Spinal cord (tissue), 10 donors: ENCODE measurements around the gene TBC1D9B. TPM values are rescaled to one million over a fixed set of nuclear protein-coding genes. Genes with fewer than 3 reads are reported as not detected.

ENCODE experiments used
- DNase-seq, 6 donors: peaks; one replicate each; pipeline versions ENCODE4 v3.0.0 to v3.0.0-alpha.2; 2013 to 2015; ENCODE audit warnings: low spot score in 6 of 6, low read depth in 4 of 6
- H3K27ac ChIP-seq: one replicate; pipeline ENCODE4 v1.5.1; 2013; ENCODE audit warnings: low read depth, low read length, control low read depth
- H3K27me3 ChIP-seq: one replicate; pipeline ENCODE4 v1.6.1; 2013; ENCODE audit warnings: low read length; ENCODE audit not compliant: control insufficient read depth, insufficient read depth
- H3K36me3 ChIP-seq: one replicate; pipeline ENCODE4 v1.6.1; 2013; ENCODE audit warnings: low read length; ENCODE audit not compliant: control insufficient read depth, insufficient read depth
- H3K4me1 ChIP-seq: one replicate; pipeline ENCODE4 v1.6.1; 2013; ENCODE audit warnings: low read length; ENCODE audit not compliant: control insufficient read depth, insufficient read depth
- H3K4me3 ChIP-seq: one replicate; pipeline ENCODE4 v1.5.1; 2013; ENCODE audit warnings: low read depth, low read length, control low read depth
- H3K9me3 ChIP-seq: one replicate; pipeline ENCODE4 v1.6.1; 2013; ENCODE audit warnings: low read length; ENCODE audit not compliant: control insufficient read depth, insufficient read depth
- WGBS: methylation state at CpG from one replicate; pipeline ENCODE4 v1.1.5; 2013; ENCODE audit warnings: missing lambda C conversion rate; ENCODE audit not compliant: insufficient coverage; 5-methylcytosine and 5-hydroxymethylcytosine counted together
- polyA plus RNA-seq, 2 donors: library from polyadenylated mRNA; unstranded; fragments of 120-200 nt; gene quantifications; one replicate each; pipeline ENCODE4 v1.2.1, GENCODE V29; 2013; ENCODE audit not compliant: insufficient read length in 2 of 2
- total RNA-seq, 2 donors: library from RNA; depleted of rRNA in 1 of 2; stranded (reverse); fragments of 120-200 nt in 1 of 2; fragments of >200 nt in 1 of 2; gene quantifications; one replicate each; pipeline versions ENCODE4 v1.2.3 to v1.2.4, GENCODE V29; 2013 to 2014
- donor health status: healthy.

Gene TBC1D9B
- total and polyA plus RNA-seq, 4 donors: 46.0 to 124 (median 75.1) TPM

DNA sequence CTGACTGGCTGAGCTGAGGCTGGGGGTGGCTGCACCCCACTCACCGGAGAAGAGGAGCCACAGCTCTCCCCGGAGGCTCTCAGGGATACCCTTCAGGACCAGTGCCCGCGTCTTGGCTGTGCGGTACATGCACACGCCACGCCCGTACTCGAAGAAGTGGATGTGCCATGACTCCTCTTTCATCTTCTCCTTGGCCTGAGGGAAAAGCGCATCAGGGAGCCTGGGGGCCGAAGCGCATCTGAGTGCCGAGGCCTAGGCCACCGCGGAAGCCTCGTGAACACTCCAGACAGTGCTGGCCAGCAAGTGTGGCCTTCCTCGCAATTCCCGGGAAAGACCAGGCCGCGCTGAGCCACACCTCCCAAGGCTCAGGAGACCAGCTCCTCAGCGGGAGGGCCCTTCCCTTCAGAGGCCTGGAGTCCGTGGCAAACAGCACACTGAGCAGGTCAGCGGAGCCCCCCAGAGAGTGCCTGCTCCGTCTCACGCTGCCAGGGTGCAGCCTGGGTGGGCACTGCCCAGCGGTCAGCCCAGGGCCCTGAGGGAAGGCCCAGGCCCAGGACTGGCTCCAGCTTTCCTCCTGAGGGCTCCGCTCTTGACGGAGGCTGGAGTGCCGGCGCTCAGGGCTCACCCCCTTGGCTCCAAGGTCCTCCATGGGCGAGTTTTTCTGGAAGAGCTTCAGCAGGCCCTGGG lies 28.6 kb downstream of the TBC1D9B start:
- Histone ChIP-seq H3K9me3 (peaks cover 7% of the 10 kb centered on the region), H3K4me3 (no peak overlapping the region), H3K4me1 (no peaks in the 10 kb centered on the region), H3K27me3 (no peaks in the 10 kb centered on the region), H3K36me3 (peaks cover 80% of the 10 kb centered on the region), H3K27ac (no peak overlapping the region)
- 95% methylated on average over 30 of the region's 31 CpGs for WGBS
- DNase-seq: no peak

- H3K9me3 ChIP-seq: peaks cover 6% of the 10 kb centered on the region
- WGBS: 93% methylated on average over 25 of the region's 26 CpGs
- peaks cover 82% of the 10 kb centered on the region for H3K36me3 ChIP-seq
- H3K4me3 ChIP-seq: no peak overlapping the region
- H3K27ac ChIP-seq: no peak overlapping the region
- no peak for DNase-seq
- no peaks in the 10 kb centered on the region for H3K27me3 ChIP-seq
- no peaks in the 10 kb centered on the region for H3K4me1 ChIP-seq
These were observed 29.3 kb downstream of the TBC1D9B start for GRCh38 chr5:179878222-179879002.

- Histone ChIP-seq H3K36me3 (peaks cover 94% of the 10 kb centered on the region), H3K4me1 (no peaks in the 10 kb centered on the region), H3K4me3 (no peak overlapping the region), H3K27me3 (no peaks in the 10 kb centered on the region), H3K9me3 (no peaks in the 10 kb centered on the region), H3K27ac (no peak overlapping the region)
- WGBS: 100% methylated on average over 1 of the region's 3 CpGs
- no peak for DNase-seq
These were observed 31.1 kb downstream of the TBC1D9B start for GRCh38 chr5:179876610-179876952.

DNA sequence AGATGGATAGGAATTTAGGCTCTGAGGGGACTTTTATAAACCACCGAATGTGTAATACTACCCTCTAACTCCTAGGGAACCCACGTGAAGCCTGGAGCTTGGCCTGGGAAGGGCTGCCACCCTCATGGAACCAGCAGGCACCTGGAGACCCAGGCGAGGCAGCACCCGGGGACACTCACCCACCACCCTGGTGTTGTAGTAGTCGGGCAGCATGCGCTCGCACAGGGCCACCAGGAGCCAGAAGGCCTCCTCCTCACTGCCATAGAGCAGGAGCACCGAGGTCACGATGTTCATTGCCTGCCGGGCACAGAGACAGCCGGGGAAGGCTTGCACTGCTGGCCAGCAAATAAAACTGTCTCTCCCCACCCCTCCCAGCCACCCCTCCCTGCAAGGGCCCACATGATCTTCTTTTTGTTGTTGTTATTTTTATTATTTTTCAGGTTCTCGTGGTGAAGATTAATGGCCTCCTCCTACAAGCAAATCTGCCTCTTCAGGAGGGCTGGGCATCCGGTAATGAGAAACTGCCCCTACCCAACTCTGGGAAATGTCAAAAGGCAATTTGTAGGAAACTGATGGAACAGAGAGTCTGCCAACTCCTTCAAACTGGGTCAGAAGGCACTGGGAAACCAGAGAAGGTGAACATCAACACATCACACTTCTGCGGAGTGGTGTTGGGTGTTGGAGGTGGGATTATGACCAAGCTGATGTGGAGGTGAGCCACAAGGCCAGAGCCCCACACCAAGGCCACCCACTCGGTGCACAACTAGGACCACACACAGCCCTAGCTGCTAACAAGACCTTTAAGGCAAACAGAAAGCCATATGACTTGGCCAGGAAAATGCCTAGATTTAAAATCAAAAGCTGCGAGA lies 31.7 kb downstream of the TBC1D9B start:
- no peak overlapping the region for H3K27ac ChIP-seq
- H3K4me3 ChIP-seq: no peak overlapping the region
- no peaks in the 10 kb centered on the region for H3K9me3 ChIP-seq
- 97% methylated on average over 8 of the region's 16 CpGs for WGBS
- no peaks in the 10 kb centered on the region for H3K4me1 ChIP-seq
- H3K27me3 ChIP-seq: no peaks in the 10 kb centered on the region
- no peak for DNase-seq
- H3K36me3 ChIP-seq: peaks cover 94% of the 10 kb centered on the region

DNA sequence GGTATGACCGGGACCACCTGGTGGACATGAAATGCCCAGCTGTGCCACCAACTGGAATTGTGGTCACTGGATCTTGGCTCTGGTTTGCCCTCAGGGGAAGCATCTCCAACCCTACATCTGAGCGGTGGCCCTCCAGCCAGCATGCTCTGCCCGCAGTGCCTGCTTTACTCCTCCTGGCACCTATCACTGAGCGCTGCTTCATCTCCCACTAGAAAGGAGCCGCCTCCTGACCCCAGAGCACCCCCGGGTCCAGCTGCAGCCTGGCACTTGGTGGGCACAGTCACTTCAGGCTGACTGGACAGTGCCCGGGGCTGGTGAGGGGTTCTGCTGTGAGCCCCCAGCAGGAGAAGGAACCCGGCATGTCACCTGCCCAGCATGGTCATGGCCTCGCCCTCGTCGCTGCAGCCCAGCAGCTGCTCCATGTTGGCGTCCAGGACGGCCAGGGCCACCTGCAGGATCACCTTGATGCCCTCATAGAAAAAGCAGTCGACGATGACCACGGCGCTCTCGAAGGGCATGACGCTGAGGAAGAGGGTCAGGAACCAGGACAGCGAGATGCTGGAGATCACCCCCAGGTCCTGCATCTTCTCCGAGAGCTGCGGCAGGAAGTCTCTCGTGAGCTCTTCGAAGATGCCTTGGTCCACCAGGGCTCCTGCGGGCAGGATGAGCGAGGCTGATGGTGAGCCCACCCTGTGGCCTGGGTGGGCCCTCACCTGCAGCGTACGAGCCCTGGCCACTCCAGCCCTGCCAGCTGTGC lies 33.0 kb downstream of the TBC1D9B start:
- 98% methylated on average over 28 of the region's 28 CpGs for WGBS

DNA sequence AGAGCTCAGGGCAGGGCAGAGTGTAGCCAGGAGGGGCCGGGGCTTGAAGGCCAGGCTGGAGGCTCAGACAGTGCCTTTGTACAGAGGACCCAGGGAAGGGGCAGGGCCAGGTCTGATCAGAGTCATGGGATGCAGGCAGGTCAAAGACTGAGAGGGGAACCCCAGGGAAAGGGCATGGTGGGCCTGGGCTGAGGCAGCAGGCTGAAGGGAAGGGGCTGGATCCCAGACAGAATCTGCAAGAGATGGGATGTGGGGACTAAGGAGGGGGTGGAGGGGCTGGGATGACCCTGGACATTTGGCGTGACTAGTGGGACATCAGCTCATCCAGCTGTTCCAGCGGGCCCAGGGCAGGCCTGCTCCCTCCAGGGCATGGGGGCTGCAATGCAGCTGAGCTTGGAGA lies 33.6 kb downstream of the TBC1D9B start:
- H3K4me1 ChIP-seq: peaks cover 9% of the 10 kb centered on the region
- no peaks in the 10 kb centered on the region for H3K27me3 ChIP-seq
- no peaks in the 10 kb centered on the region for H3K9me3 ChIP-seq
- WGBS: 96% methylated on average over 3 of the region's 3 CpGs
- H3K27ac ChIP-seq: no peak overlapping the region
- DNase-seq: no peak
- H3K4me3 ChIP-seq: no peak overlapping the region
- H3K36me3 ChIP-seq: peaks cover 94% of the 10 kb centered on the region

More for the DNA sequence above, 33.0 kb downstream of the TBC1D9B start:
- Histone ChIP-seq H3K27me3 (no peaks in the 10 kb centered on the region), H3K4me3 (no peak overlapping the region), H3K9me3 (no peaks in the 10 kb centered on the region), H3K36me3 (peaks cover 94% of the 10 kb centered on the region), H3K4me1 (peaks cover 7% of the 10 kb centered on the region), H3K27ac (no peak overlapping the region)
- DNase-seq: no peak

GRCh38 chr5:179873588-179874110 lies 34.0 kb downstream of the TBC1D9B start:
- DNase-seq: no peak
- no peaks in the 10 kb centered on the region for H3K27me3 ChIP-seq
- H3K4me1 ChIP-seq: peaks cover 9% of the 10 kb centered on the region
- no peaks in the 10 kb centered on the region for H3K9me3 ChIP-seq
- peaks cover 94% of the 10 kb centered on the region for H3K36me3 ChIP-seq
- H3K4me3 ChIP-seq: no peak overlapping the region
- WGBS: 98% methylated on average over 7 of the region's 7 CpGs
- H3K27ac ChIP-seq: no peak overlapping the region

- H3K27ac ChIP-seq: no peak overlapping the region
- 95% methylated on average over 11 of the region's 14 CpGs for WGBS
These were observed 34.7 kb downstream of the TBC1D9B start for GRCh38 chr5:179872828-179873575.

More at GRCh38 chr5:179872828-179873575, 34.7 kb downstream of the TBC1D9B start:
- no peak overlapping the region for H3K4me3 ChIP-seq
- H3K36me3 ChIP-seq: peaks cover 94% of the 10 kb centered on the region
- no peak for DNase-seq
- peaks cover 9% of the 10 kb centered on the region for H3K4me1 ChIP-seq
- H3K27me3 ChIP-seq: no peaks in the 10 kb centered on the region
- H3K9me3 ChIP-seq: no peaks in the 10 kb centered on the region
